HL-60/S4 treated with retinoic acid at 250 ng/mL for 4 days and 3 days (cell line): ENCODE results near the gene MAT2A.
"Not testable (repeated sequence)": the region's sequence is repeated elsewhere in the genome, so short reads cannot be mapped to it uniquely, and the experiment has no call there.

Experiments used
- in situ Hi-C: fragments of 300-500 bp; cut with MboI; formaldehyde crosslinking; loops from 2 replicates; pipeline ENCODE4 v1.7.0; 2022; ENCODE audit warnings: low sequenced_read_pairs

MAT2A gene

GRCh38 chr2:85577386-85578242 lies 38.6 kb downstream of the MAT2A start, which contains the start of gene VAMP8:
Gene VAMP8 (plus strand): TSS chr2:85577586. CDS start chr2:85577647, 61 bp downstream.
- in situ Hi-C loops: no loop called here

GRCh38 chr2:85578243-85579180 lies 39.5 kb downstream of the MAT2A start:
- in situ Hi-C loops: no loop called here

- in situ Hi-C loops: no loop called here
Observed at GRCh38 chr2:85579266-85579935, 40.4 kb downstream of the MAT2A start.

GRCh38 chr2:85580206-85580605 lies 41.2 kb downstream of the MAT2A start:
- in situ Hi-C loops: no loop called here

GRCh38 chr2:85582492-85582891 lies 43.5 kb downstream of the MAT2A start:
- in situ Hi-C loops: no loop called here

GRCh38 chr2:85583667-85584353 lies 44.8 kb downstream of the MAT2A start:
- in situ Hi-C loops: no loop called here

- in situ Hi-C loops: no loop called here
Observed at GRCh38 chr2:85584354-85584856, 45.4 kb downstream of the MAT2A start, which contains the start of gene VAMP5. Gene VAMP5 (plus strand): TSS chr2:85584431. CDS start chr2:85584491, 60 bp downstream.

GRCh38 chr2:85584857-85585780 lies 46.2 kb downstream of the MAT2A start:
- in situ Hi-C loops: no loop called here

- in situ Hi-C loops: no loop called here
Observed at GRCh38 chr2:85585781-85586105, 46.8 kb downstream of the MAT2A start.

GRCh38 chr2:85588236-85588635 lies 49.3 kb downstream of the MAT2A start:
- in situ Hi-C loops: no loop called here

GRCh38 chr2:85588645-85589044 lies 49.7 kb downstream of the MAT2A start:
- in situ Hi-C loops: no loop called here

GRCh38 chr2:85589181-85589580 lies 50.2 kb downstream of the MAT2A start:
- in situ Hi-C loops: no loop called here

GRCh38 chr2:85589982-85590791 lies 51.2 kb downstream of the MAT2A start:
- in situ Hi-C loops: no loop called here

- in situ Hi-C loops: no loop called here
Observed at GRCh38 chr2:85590950-85591349, 52.0 kb downstream of the MAT2A start.

- in situ Hi-C loops: no loop called here
Observed at GRCh38 chr2:85591563-85591962, 52.6 kb downstream of the MAT2A start.

- in situ Hi-C loops: not testable (repeated sequence)
Observed at GRCh38 chr2:85592299-85592698, 53.3 kb downstream of the MAT2A start.

GRCh38 chr2:85593023-85593422 lies 54.1 kb downstream of the MAT2A start:
- in situ Hi-C loops: no loop called here
